ENCODE data around the gene RORB.

DNA sequence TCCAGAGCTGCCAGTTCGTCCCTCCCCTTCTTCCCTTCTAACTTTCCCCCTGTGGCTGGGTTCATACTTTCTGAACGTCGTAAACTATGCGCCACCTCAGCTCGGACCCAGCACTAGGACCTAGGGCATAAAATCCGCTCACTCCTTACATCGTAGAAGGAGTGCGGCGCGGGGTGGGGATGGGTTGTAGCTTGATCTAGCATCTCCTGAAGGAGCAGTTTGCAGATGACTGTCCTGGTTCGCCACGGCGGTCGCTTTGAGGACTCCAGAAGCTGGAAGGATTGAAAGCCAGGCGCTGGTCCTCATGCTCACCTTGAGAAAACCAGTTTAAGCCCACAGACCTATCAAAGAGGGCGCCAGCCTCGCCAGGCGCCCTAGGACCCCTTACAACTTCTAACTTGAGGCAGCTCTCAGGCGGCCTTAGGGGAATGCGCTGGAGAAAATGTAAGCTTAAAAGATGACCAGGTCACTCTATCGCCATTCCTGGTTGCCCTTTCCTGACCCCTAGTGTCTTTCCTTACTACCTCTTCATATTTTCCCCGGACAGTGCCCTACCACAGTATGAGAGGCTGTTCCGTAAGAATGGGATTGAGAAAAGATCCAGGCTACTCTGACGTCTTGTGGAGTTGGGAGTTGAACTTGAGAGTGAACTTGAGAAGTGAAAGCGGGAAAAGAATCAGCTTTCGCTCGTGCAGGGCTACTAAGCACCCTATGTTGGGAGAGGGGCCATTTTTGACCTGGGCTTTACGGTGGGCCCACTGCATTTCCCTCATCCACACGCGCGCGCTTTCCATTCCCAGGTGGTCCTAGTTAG, 2.8 kb downstream of the RORB start:
- no peak for TF ChIP-seq POLR2AphosphoS5 (IDR thresholded peaks at IDR 0.05; ENCODE audit: low read depth, low read length)
- TF ChIP-seq POU2F2 (IDR thresholded peaks at IDR 0.05; ENCODE audit: low read depth, low read length), result no peak
